NOMO-1 treated with dmso at 0.1 percent for 144 hours (cell line): ENCODE data around the gene GCK.

Source experiments
- DNase-seq: peaks from one replicate; lab custom pipeline; 2025; ENCODE audit not compliant: unreplicated experiment; lab: John Stamatoyannopoulos, UW

Gene GCK

DNA sequence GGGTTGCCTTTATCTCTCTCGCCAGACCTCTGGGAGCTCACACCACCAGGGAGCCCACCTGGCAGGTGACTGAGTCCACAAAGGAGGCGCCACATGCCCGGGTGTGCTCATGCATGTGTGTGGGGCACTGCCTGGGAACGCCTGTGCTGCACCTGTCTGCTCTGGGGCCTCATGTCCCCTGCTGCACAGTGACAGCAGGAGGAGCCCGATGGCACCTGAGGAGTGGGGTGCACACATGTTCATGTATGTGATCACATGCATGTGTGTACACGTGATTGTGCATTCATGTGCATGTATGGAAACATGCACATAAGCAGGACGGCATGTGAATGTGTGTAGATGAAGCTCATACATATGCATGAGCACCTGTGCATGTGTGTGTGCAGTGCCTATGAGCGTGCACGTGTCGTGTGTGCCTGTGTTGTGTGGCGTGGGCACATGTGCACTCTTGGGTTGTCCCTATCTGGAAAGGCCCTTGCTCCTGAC lies 33.6 kb upstream of the GCK start:
- no peak for DNase-seq

DNA sequence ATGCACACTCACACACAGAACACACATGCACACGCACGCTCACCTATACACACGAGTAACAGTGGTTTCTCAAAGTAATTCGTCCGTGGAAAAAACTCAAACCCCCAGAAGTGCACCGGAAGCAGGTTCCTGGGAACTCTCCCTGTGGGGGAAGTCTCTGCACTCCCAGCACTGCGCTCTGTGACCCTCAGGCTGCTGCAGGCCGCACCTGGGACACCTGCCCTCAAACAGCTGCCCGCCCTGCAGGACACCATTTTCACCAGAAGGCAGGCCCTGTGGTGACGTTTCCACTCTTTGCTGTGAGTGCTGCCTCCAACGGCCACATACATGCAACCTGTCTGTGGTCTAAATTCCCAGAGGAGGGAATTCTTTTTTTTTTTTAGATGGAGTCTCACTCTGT lies 32.8 kb upstream of the GCK start:
- no peak for DNase-seq

DNA sequence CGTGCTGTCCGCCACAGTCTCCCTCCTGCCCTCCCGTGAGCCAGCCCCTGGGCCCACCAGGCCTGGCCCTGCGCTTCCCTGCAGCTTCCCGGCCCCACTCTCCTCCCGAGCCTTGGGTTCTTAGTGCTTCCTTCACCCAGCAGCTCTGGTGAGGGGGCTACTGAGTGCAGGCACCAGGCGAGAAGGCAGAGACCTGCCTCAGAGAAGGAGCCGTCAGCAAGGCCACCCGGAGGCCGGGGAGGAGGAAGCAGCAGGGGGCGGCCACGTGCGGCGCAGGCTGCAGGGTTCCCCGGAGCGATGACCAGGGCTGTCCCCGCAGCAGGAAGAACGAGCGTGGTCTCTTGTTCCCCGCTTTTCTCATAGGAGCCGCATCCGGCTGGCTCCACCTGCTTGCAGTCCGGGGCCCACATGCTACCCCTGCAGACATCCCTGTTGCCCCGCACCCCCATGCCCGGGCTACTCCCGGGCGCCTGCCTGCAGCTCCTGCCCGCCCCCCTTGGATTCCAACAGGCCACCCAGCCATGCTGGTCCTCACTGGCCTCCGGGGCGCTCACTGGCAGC lies 32.1 kb upstream of the GCK start:
- no peak for DNase-seq

DNA sequence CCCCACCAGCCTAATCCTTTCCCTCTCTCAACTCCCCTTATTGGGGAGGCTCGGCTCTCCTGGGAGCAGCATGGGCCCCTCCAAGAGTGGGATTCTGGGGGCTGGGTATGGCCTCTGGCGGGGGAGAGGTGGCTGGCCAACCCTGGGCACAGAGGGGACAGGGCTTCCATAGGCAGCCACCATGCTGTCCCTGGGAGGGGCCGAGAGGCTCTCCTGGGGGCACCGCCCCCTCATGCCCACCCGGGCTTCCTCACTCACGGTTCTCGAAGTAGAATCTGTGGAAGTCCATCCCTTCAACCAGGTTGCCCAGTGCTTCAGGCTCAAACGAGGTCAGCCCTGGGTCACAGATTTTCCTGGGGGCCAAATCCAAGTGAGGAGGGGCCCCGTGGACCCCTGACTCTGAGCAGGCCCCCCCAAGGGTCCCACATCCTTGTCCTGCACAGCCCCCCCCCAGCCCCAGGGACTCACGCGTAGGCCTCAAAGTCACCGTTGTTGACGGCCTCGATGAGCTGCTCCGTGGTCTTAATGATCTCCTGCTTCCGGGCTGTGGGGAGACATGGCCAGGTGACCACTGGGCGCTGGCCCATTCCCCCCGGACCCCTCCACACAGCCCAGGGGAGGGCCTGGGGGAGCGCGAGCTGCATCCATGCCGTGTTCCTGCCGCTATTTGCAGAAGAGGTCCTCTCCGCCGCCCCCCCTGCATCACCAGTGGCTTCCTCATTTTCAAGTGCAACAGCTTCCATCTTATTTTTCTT lies 31.3 kb upstream of the GCK start:
- DNase-seq, result no peak

DNA sequence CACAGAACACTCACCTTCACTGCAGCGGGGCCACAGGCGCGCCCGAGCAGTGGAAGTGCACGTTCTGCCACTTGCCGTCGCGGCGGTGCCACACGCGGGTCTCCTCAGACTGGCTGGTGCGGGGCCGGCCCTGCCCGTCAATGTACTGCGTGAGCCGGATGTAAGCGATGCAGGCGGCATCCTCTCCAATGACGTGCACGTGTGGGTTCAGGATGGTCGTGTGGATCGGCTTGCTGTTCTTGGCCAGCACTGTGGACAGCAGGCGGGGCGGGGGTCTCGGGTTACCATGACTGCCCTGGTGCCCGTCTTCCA lies 30.8 kb upstream of the GCK start:
- no peak for DNase-seq

DNA sequence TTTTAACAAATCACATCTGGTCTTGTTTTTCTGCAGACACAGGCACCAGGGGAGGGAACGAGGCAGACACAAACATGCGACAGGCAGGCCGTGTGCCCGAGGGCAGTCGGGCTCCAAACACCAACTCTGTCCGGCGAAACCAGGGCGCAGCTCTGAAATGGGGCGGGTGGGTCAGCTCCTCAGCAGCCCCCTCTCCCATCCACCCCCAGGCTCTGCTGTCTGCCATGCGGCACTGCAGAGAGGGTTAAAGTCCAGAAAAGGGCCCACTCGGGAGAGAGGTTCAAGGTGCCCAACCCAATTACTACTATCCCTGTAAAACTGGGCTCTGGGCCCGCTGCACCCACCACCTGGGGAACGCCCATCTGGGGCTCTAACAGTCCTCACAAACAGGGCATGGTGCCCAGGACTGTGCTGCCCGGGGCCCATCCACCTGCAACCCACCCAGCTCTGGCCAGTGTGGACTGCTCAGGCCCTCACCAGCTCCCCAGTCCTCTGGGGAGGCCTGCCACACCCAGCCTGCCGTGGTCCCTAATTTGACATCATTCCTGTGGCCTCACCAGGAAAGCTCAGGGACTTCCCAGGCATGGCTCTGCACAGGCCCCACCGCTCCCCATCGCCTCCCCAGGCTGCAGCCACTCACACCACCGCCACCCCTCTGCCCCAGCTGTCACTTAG lies 30.3 kb upstream of the GCK start:
- DNase-seq, result no peak

DNA sequence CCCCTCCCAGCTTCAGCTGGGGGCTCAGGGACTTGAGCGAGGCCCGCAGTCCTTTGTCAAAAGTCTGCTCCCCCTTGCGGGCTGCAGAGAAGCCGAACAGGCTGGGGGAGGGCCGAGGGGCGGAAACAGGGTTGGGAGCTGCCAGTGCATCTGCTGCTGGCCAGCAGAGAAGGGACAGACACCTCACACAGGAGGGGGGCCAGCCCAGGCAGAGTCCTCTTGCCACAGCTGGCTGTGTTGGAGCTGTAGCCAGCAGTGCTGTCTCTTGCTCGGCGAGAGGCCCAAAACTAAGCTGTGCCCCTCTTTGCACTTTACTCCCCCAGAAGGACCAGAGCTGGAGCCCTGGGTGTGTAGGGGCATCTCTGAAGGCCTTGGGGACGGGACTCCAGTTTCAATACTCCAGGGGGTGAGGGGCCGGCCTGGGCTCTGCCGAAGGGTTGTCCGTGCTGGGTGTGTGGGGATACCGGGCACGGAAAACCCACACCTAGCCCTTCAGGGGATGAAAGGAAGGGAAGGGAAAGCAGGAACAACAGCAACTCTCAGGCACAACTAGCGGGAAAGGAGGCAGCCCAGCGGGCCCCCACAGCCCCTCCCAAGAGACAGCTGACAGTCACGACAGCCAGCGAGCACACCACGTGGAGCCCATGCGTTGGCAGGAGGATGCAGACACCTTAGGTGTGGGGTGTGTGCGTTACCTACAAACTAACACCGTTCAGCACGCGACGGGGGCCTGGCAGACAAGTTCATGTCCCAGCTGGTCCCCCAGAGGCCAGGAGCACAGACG lies 29.4 kb upstream of the GCK start:
- DNase-seq, result no peak

DNA sequence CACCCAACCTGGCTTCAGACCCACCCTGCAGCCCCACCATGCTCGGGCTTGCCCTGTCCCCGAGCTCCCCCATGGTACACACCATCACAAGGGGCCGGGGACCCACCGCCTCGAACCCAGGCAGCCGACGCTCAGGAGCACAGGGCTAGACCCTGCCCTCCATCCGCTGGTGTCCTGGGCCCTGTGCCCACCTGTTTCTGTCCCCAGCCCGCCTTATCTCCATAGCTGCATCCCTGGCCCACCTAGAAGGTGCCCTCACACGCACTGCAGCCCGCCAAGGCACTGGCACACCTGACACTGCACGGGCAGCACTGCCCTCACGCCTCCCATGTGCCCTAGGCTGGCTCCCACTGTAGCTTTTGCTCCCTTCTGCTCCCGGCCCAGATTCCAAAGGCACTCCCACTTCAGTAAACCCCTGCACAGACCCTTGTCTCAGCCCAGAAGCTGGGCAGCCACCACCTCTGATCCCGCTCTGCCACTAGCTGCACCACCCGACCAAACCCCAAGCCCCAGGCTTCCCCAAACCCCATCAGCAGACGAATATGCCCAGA lies 28.7 kb upstream of the GCK start:
- DNase-seq, result no peak

DNA sequence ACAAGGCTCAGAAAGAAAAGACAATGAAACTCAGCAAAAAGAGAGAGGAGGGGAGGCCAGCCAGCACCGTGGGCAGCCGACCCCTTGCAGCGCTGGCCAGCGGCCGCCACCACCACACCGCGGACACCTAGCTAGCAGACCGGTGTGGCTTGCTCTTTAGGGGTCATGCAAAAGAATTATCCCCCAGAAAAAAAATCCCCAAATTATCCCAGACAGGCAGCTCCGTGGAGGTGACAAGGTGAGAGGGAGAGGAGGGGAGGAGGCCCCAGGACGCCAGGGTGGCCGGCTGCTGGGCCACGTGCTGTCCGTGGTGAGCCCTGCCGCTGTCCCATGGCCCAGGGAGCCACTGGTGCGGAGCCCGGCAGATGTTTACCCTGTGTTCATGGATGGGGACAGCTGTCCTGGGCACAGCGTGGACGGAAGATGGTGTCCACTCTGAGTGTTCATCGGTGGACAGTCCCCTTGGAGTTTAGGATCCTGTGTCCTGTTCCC lies 28.0 kb upstream of the GCK start:
- DNase-seq, result no peak

DNA sequence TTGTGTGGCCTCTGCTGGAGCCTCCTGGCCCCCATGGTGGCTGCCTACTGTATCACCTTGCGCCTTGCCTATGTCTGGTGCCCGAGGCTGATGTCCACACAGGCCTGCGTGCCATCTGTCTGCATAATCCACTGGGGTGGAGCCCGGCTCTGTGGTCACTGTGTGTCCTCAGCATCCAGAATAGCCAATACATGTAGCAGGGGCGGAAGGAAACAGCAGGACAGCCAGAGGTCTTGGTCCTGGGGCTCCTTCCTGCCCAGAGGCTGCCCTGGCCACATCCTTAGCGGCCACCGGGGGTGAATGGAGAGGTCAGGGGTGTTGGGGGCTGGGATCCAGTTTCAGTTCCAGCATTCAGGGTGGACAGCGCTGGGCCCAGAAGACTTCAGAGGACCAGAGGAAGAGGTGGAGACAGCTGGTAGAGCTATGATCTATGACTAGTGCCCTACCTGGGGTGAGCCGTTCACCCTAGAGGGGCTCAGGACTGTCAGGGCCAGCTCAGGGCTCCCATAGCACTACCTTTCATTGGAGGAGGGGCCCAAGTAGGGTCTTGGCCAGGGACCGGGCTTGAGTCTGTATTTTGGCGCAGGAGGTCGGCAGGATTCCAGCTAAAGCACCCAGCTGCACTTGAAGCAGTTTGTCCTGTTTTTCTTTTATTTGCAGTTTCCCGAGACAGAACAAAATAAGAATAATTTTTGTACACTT lies 27.4 kb upstream of the GCK start:
- DNase-seq, result no peak

DNA sequence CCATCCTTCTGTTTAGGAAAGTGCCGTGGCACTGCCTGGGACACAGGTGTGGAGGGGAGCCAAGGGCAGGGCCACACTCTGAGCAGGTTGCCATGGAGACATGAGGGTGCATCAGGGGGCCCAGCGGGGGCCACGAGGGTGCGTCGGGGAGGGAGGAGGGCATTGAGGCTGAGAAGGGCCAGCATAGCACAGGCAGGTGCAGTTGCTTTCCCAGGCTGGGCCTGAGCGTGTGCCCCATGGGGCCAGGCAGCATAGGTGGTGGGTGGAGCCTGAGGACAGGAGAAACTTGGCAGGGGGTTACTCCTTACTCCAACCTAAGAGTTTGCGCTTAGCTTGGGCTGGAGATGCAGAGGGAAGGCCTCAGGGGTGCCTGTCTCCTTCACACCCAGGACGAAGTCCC lies 26.8 kb upstream of the GCK start:
- no peak for DNase-seq

DNA sequence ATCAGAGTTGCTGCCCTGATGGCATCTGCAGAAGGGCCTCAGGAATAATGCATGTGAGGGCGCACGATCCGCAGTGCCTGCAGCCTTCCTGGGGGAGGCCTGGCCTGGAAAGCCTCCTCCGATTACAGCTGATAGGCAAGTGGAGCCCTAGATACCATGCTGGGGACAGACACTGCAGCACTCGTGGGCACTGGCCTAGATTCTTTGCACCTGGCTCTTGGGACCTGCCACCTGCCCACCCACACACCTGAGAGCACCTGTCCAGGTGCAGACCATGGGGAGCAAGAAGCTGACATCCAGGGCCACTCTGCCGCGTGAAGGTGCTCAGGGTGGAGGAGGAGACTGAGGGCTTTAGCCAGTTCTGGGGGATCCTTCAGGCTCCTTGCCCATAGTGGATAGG lies 26.3 kb upstream of the GCK start:
- no peak for DNase-seq

DNA sequence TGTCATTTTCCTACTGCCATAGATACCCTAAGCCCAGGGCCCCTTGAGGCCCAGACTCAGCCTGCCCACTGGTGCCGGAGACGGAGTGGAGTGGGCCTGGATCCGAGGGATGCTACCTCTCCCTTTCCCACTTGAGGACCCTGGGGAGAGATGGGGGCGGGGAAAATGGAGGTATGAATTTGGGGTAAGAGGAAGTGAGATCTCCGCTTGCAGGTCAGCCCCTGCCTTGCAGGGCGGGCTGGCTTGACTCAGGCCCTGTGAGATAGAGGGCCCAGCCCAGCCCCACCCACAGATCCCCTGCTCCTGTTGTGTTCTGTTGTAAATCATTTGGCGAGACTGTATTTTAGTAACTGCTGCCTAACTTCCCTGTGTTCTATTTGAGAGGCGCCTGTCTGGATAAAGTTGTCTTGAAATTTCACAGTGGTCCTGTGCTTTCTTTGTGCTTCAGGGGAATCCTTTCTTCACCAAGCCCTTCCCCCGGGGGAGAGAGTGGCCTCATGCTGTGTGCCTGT lies 24.7 kb upstream of the GCK start:
- DNase-seq, result peak; percentile 34

DNA sequence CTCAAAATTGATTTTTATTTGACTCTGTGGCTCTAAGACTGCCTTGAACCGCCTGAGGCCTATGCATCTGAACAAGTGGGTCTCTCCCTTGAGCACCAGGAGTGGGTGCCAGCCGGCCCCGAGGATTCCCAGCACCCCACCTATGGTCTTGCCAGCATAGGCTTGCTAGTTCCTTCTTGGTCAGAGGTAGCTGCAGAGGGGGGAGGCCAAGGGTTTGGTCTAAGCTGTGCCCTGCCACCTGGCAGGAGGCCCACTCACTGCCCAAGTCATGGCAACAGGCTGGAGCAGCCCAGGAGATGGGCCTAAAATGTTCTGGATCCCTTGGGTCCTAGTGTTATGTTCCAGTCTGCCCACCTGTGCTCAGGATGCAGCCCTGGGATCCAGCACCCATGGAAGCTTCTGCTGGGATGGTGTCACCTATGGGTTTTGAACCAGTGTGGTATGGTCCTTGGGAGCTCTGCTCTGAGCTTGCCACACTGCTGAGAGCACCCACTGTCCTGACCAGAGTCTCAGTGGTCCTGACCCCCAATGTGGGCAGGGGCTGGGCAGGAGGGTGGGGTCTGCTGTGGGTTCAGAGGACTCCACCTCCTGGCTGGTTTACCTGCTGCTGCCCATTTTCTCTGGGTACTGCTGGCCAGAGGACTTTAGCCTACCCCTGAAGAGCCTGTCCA lies 24.1 kb upstream of the GCK start:
- DNase-seq, result no peak

DNA sequence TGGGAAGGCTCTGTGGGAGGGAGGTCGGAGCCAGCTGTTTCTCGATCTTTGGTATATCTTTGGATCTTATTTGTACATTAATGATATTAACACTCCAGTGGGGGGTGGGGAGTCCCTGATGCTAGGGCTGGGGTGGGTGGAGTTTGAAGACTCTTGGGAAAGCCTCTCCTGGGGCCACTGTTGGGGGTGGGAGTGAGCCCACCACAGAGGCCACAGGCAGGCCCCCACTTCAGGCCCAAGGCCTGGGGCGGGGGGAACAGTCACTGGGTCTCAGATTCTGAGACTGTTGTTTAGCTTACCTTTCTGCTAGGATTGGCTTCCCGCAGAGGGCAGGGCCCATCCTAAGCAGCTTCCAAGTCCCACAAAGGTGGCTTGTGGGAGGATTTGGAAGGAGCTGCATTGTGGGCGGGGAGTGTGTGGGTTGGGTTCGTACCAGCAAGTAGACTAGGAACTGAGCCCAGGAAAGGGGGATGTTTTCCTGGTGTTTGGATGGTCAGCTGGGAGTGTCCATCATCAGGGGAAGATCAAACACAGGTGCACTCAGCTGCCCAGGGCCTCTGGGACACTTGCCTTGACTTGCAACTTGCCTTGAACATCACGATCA lies 23.4 kb upstream of the GCK start:
- DNase-seq, result no peak

DNA sequence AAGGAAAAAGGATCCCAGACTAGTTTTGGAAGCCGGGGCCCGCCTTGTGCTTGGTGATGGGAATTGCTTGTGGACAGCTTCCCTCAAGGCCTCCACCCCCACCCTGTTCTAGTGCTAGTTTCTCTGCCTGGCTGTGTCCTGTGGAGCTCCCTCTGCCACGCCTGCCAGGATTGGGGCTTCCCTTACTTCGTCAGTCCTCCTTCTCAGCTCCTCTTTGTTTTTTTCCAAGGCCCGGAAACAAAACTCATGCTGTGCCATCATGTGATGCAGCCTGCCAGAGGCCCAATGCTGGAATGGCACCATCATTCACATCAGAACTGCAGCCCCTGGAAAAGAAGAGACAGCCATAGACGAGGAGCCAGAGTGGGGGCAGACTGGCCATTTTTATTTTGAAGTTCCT lies 22.8 kb upstream of the GCK start:
- no peak for DNase-seq

DNA sequence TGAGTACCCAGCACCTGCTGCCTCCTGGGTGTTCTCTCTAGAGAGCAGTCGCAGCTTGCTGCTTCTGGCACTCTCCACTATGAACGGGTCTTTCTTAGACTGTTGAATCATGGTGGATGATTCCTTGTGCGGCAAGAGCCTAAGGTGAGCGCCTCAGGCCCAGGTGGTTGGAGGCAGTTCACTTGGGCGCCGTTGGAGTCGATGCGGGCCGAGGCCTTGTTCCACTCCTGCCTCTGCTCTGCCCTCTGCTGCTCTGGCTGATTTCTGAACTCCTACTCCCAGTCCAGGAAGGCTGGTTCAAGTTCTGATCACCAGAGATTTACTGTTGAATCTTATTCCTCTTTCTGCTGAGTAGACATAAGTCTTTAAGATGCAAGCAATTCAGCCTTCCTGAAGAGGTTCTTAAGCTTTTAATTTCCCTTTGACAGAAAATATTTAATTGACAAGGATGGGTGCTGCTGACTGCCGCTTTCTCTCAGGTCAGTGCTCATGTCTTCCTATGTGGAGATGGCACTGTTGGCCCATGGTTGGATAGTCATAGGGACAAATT lies 22.0 kb upstream of the GCK start:
- DNase-seq, result no peak

DNA sequence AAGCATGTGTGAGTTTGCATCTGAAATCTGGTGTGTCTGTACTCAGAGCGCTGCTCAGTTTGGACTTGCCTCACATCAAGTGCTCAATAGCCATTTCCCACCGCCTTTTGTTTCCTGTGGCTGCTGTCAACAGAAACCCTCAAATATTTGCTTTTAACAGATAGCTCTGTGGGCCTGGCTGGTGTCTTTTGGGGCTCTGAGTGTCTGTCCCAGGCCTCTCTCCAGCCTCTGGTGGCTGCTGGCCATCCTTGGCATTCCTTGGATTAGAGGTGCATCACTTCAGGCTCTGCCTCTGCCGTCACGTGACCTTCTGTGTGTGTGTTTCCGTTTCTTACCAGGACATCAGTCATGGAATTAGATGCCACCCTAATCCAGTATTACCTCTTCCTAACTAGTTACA lies 20.9 kb upstream of the GCK start:
- no peak for DNase-seq

DNA sequence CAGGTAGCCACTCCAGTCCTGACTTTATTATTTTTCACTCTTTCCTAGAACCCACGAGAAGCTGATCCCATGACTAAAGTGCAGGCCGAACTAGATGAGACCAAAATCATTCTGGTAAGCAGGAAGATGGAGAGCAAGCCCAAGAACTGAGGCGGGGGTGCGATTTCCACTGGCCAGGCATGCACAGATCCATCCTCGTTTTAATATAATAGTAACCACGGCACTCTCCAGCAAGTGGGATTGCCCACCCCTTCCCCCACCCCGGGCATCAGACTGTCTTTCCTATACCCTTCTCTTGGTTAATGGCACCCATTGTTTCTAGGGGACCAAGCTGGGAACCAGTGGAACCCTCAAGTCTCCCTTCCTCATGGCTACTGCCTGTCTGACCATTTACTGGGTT lies 18.8 kb upstream of the GCK start:
- DNase-seq, result no peak
